ENCODE measurements around the gene EPHB2. TPM values are rescaled to one million over a fixed set of nuclear protein-coding genes. Genes with fewer than 3 reads are reported as not detected.

The EPHB2 gene
- total RNA-seq, 2 experiments from 2014 or later: 0.08 TPM; not detected in 1

DNA sequence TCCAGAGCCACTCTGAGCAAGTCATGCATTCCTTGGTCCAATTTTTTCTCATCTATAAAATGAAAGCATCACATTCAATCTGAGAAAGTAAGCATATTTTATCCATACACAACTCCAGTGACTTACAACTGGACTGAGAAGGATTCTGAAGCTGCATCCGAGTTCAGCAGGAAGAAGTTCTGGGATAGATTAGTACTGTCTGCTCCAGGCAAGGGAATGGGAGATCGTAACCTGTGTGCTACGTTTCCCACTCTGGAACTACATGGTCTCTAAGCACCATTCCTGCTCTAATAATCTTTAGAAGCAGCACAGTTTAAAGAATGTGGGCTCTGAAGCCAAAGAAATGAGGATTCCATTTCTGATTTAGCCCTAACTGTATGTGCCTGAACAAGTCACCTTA, 182.7 kb downstream of the EPHB2 start:
- POLR2A ChIA-PET: no interaction called here
- CTCF ChIA-PET: no interaction called here
- no peak overlapping the region for H3K27ac Mint-ChIP-seq
- ATAC-seq (ENCODE audit: poor library complexity) (no peak), DNase-seq (no peak)
- no peak overlapping the region for H3K4me3 Mint-ChIP-seq
- H3K4me1 Mint-ChIP-seq (ENCODE audit: low read depth): no peaks in the 10 kb centered on the region
- Histone ChIP-seq H3K9me3 (ENCODE audit: control insufficient read depth in 1 of 2, insufficient read depth in 1 of 2, low read length in 2 of 2) (no peaks in the 10 kb centered on the region), H3K4me3 (ENCODE audit: low read length) (no peak overlapping the region), H3K4me1 (ENCODE audit: insufficient read depth, low read length) (no peaks in the 10 kb centered on the region), H3K27me3 (ENCODE audit: control insufficient read depth in 1 of 2, insufficient read depth in 2 of 2, low read length in 2 of 2) (peaks cover 2 to 6% of the 10 kb centered on the region in 2 experiments), H3K36me3 (ENCODE audit: insufficient read depth, low read length) (no peaks in the 10 kb centered on the region), H3K27ac (ENCODE audit: low read depth in 1 of 2, low read length in 2 of 2) (no peak overlapping the region)
- H3K9me3 Mint-ChIP-seq: no peaks in the 10 kb centered on the region
- H3K27me3 Mint-ChIP-seq: peaks cover 49% of the 10 kb centered on the region
- TF ChIP-seq, protein P1, sequence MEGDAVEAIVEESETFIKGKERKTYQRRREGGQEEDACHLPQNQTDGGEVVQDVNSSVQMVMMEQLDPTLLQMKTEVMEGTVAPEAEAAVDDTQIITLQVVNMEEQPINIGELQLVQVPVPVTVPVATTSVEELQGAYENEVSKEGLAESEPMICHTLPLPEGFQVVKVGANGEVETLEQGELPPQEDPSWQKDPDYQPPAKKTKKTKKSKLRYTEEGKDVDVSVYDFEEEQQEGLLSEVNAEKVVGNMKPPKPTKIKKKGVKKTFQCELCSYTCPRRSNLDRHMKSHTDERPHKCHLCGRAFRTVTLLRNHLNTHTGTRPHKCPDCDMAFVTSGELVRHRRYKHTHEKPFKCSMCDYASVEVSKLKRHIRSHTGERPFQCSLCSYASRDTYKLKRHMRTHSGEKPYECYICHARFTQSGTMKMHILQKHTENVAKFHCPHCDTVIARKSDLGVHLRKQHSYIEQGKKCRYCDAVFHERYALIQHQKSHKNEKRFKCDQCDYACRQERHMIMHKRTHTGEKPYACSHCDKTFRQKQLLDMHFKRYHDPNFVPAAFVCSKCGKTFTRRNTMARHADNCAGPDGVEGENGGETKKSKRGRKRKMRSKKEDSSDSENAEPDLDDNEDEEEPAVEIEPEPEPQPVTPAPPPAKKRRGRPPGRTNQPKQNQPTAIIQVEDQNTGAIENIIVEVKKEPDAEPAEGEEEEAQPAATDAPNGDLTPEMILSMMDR (IDR thresholded peaks at IDR 0.05): no peak
- H3K36me3 Mint-ChIP-seq (ENCODE audit: low read depth): no peaks in the 10 kb centered on the region
- intact Hi-C loops (cut with DNase I, micrococcal nuclease): no loop called here

DNA sequence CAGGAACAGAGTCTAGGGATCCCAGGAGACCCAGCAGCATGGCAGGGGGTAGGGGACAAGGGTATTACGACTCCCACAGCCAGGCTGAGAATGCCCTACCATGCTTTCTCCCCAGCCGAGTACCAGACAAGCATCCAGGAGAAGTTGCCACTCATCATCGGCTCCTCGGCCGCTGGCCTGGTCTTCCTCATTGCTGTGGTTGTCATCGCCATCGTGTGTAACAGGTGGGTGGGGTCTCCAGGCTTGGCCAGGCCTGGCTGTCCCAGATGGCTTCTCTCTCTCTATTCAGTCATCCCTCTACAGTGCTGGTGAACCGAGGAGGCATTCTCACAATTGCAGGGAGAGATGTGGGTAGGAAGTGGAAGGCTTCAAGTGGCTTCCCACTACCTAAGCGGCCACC, 184.7 kb downstream of the EPHB2 start:
- CTCF ChIA-PET: no interaction called here
- Histone ChIP-seq H3K27ac (ENCODE audit: low read depth in 1 of 2, low read length in 2 of 2) (no peak overlapping the region), H3K9me3 (ENCODE audit: control insufficient read depth in 1 of 2, insufficient read depth in 1 of 2, low read length in 2 of 2) (no peaks in the 10 kb centered on the region), H3K36me3 (ENCODE audit: insufficient read depth, low read length) (no peaks in the 10 kb centered on the region), H3K27me3 (ENCODE audit: control insufficient read depth in 1 of 2, insufficient read depth in 2 of 2, low read length in 2 of 2) (peaks cover 0 to 2% of the 10 kb centered on the region in 2 experiments), H3K4me1 (ENCODE audit: insufficient read depth, low read length) (no peaks in the 10 kb centered on the region), H3K4me3 (ENCODE audit: low read length) (no peak overlapping the region)
- H3K4me1 Mint-ChIP-seq (ENCODE audit: low read depth): no peaks in the 10 kb centered on the region
- H3K27ac Mint-ChIP-seq: no peak overlapping the region
- H3K27me3 Mint-ChIP-seq: peaks cover 47% of the 10 kb centered on the region
- TF ChIP-seq, protein P1 (IDR thresholded peaks at IDR 0.05): no peak
- no peaks in the 10 kb centered on the region for H3K36me3 Mint-ChIP-seq (ENCODE audit: low read depth)
- no peak for ATAC-seq (ENCODE audit: poor library complexity)
- no peak for DNase-seq
- H3K9me3 Mint-ChIP-seq: no peaks in the 10 kb centered on the region
- POLR2A ChIA-PET: no interaction called here
- intact Hi-C loops (cut with DNase I, micrococcal nuclease): no loop called here
- H3K4me3 Mint-ChIP-seq: no peak overlapping the region

DNA sequence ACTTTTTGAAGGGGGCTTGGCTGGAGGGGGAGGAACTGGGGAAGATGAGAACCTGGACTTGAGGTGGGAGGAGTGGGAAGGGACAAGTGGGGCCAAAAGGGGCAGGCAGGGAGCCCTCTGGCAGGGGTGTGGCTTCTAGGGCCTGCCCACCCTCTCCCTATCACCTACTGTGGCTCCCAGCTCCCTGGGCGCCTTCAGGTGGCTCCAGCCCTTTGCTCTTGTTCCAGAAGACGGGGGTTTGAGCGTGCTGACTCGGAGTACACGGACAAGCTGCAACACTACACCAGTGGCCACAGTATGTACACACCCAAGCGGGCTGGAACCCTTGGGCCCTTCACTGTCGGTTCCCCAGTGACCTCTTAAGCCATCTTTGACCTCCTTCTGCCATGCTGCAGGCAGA, 185.5 kb downstream of the EPHB2 start:
- DNase-seq (no peak), ATAC-seq (ENCODE audit: poor library complexity) (no peak)
- H3K36me3 Mint-ChIP-seq (ENCODE audit: low read depth): no peaks in the 10 kb centered on the region
- H3K9me3 ChIP-seq (ENCODE audit: control insufficient read depth in 1 of 2, insufficient read depth in 1 of 2, low read length in 2 of 2): no peaks in the 10 kb centered on the region
- no peak overlapping the region for H3K4me3 Mint-ChIP-seq
- no peaks in the 10 kb centered on the region for H3K36me3 ChIP-seq (ENCODE audit: insufficient read depth, low read length)
- no peaks in the 10 kb centered on the region for H3K4me1 Mint-ChIP-seq (ENCODE audit: low read depth)
- TF ChIP-seq, protein P1 (IDR thresholded peaks at IDR 0.05): no peak
- ChIA-PET CTCF (no interaction called here), POLR2A (no interaction called here)
- no peak overlapping the region for H3K27ac Mint-ChIP-seq
- no peaks in the 10 kb centered on the region for H3K4me1 ChIP-seq (ENCODE audit: insufficient read depth, low read length)
- H3K27me3 Mint-ChIP-seq: peaks cover 48% of the 10 kb centered on the region
- H3K4me3 ChIP-seq (ENCODE audit: low read length): no peak overlapping the region
- H3K27ac ChIP-seq (ENCODE audit: low read depth in 1 of 2, low read length in 2 of 2): no peak overlapping the region
- intact Hi-C loops (cut with DNase I, micrococcal nuclease): no loop called here
- no peaks in the 10 kb centered on the region for H3K9me3 Mint-ChIP-seq
- peaks cover 0 to 3% of the 10 kb centered on the region in 2 experiments for H3K27me3 ChIP-seq (ENCODE audit: control insufficient read depth in 1 of 2, insufficient read depth in 2 of 2, low read length in 2 of 2)
